Choroid plexus epithelial cell (primary cell): Measurements from ENCODE around the gene ZNF341.

Experiments
- DNase-seq: peaks from one replicate; pipeline ENCODE4 v3.0.0-alpha.2; 2010; ENCODE audit warnings: low read depth
- H3K4me3 ChIP-seq: 2 replicates; pipeline ENCODE4 v1.5.1; 2011; ENCODE audit warnings: low read depth, mild to moderate bottlenecking, control low read depth, low read length, moderate library complexity
- TF ChIP-seq, protein P1 (sequence below): conservative IDR thresholded peaks from 2 replicates; pipeline ENCODE4 v1.5.1; 2011; ENCODE audit warnings: low read depth, mild to moderate bottlenecking, control low read depth, inconsistent platforms, low read length, moderate library complexity

ZNF341 gene

DNA sequence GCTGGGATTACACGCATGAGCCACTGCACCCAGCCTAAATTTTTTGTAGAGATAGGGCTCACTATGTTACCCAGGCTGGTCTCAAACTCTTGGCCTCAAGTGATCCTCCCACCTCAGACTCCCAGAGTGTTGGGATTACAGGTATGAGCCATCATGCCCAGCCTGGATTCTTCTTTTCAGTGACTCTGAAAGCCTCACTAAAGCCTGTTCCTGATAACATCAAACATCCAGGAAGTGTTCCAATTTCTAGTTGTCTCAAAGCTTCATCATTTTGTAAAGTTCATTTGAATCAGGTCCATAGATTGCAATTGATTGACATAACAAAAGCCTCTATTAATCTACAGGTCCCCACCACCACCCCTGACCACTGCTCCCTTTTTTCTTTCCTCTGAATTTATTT lies 50.1 kb downstream of the ZNF341 start:
- TF ChIP-seq, protein P1, sequence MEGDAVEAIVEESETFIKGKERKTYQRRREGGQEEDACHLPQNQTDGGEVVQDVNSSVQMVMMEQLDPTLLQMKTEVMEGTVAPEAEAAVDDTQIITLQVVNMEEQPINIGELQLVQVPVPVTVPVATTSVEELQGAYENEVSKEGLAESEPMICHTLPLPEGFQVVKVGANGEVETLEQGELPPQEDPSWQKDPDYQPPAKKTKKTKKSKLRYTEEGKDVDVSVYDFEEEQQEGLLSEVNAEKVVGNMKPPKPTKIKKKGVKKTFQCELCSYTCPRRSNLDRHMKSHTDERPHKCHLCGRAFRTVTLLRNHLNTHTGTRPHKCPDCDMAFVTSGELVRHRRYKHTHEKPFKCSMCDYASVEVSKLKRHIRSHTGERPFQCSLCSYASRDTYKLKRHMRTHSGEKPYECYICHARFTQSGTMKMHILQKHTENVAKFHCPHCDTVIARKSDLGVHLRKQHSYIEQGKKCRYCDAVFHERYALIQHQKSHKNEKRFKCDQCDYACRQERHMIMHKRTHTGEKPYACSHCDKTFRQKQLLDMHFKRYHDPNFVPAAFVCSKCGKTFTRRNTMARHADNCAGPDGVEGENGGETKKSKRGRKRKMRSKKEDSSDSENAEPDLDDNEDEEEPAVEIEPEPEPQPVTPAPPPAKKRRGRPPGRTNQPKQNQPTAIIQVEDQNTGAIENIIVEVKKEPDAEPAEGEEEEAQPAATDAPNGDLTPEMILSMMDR = no peak
- H3K4me3 ChIP-seq = no peak overlapping the region
- DNase-seq = no peak

DNA sequence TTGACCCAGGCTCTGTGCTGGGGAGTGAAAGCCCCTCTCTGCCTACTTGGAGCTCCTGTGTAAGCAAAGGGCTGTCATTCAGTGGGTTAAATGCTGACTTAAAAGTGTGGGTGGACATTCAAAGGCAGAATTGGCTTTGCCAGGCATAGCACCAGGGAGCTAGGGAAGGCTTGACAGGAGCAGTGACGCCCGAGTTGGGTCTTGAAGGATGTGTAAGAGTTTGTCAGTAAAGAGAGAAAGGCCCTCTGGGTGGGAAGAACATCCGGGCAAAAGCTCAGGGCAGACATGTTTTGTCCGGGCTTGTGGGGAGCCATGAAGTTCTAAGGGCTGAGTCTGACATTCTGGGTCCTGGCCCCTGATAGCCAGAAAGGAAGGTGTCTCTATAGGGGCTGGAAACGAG lies 51.5 kb downstream of the ZNF341 start:
- TF ChIP-seq, protein P1 = no peak
- no peak overlapping the region for H3K4me3 ChIP-seq
- DNase-seq = no peak

DNA sequence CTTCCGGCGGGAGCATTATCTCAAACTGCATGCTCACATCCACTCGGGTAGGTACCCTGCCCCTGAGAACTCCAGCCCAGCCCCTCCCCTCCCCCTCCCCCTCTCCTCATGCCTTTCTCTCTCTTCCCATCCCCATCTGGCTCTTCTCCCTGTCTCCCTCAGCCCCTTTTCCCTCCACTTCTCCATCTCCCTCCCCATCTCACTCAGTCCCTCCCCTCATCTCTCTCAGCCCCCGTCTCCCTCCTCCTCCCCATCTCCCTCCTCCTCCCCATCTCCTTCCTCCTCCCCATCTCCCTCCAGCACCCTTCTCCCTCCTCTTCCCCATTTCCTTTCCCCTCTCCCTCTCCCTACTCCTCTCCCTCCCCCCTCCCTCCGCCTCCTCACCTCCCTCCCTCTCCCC lies 52.0 kb downstream of the ZNF341 start:
- TF ChIP-seq, protein P1 = no peak
- no peak for DNase-seq
- H3K4me3 ChIP-seq = no peak overlapping the region

DNA sequence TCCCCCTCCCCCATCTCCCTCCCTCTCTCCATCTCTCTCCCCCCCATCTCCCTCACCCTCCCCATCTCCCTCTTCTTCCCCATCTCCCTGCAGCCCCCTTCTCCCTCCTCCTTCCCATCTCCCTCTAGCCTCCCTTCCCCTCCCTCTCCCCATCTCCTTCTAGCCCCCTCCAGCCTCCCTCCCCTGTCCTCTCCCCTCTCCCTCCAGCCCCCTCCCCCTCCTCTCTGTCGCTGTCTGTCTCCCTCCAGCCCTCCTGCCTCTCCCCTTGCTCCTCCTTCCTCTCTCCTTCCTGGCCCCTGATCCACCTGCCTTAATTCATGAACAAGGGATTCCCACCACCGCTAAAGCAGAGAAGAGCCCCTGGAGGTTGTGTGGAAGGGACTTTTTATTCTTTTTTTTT lies 52.4 kb downstream of the ZNF341 start:
- no peak for DNase-seq
- TF ChIP-seq, protein P1 = no peak
- no peak overlapping the region for H3K4me3 ChIP-seq

DNA sequence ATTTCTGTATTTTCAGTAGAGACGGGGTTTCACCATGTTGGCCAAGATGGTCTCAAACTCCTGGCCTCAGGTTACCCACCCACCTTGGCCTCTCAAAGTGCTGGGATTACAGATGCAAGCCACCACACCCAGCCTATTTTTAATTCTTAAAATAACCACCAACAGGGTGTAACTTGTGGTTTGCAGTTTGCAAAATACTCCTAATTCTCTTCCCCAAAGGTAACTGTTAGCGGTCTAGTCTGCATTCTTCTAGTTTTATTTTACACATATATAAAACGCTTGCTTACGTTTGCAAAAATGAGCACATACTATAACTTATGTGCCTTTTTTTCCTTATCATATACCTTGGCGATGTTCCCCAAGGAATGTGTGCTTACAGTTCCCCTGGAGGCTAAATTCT lies 53.7 kb downstream of the ZNF341 start:
- TF ChIP-seq, protein P1 = no peak
- DNase-seq = no peak
- no peak overlapping the region for H3K4me3 ChIP-seq

DNA sequence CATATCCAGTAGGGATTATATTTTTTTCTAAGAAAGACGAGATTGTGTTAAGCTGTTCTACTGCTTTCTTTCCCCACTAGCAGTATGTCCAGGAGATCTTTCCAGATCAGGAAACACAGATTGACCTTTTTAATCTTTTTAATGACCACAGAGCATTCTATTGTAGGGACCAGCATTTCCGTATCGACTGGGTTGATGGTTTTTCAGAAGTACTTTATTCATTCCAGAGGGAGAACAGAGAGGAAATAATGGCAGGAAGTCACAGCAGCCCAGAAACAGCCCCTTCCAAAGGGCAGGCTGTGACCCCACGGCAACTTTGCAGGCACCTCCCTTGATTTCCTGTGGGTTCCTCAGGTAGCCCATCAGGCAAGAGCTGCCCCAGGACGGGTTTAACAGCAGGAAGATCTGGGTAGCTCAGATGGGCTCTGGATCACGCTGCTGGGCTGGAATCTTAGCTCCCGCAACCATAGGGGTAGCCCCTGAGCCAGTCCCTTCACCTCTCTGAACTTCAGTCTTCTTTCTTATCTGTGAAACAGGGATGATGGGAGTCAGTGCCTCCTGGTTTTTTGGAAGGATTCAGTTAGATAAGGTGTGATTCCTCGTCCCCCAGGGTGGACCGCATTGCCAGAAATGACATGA lies 55.6 kb downstream of the ZNF341 start:
- TF ChIP-seq, protein P1 = no peak
- no peak overlapping the region for H3K4me3 ChIP-seq
- DNase-seq = no peak

DNA sequence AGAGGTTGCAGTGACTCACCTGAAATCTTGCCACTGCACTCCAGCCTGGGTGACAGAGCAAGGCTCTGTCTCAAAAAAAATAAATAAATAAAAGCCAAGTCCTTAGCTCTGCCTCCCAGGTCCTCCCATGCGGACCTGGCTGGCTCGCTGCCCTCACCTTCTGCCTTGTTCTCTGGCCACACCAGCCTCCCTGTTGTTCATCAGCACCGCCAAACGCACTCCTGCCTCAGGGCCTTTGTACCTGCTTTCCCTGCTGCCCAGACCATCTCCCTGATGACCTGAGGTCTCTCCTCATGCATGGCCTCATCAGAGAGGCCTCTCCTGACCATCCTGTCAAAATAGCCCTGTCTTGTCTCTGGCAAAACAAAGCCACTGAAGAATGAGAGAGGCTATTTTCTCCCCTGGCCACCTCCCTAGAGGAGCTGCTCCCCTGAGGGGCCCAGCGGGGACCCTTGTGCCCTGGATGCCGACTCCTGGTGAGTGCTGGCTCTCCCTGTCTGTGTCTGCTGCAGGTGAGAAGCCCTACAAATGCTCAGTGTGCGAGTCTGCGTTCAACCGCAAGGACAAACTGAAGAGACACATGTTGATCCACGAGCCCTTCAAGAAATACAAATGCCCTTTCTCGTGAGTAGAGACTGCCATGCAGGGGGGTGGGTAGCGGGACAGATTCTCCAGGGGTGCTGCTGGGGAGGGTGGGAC lies 56.7 kb downstream of the ZNF341 start:
- H3K4me3 ChIP-seq = no peak overlapping the region
- TF ChIP-seq, protein P1 = no peak
- DNase-seq = no peak
